Measurements from ENCODE around the gene RAB11FIP4.

GRCh38 chr17:31525801-31526549 lies 134.5 kb downstream of the RAB11FIP4 start:
- TF ChIP-seq, protein P1, sequence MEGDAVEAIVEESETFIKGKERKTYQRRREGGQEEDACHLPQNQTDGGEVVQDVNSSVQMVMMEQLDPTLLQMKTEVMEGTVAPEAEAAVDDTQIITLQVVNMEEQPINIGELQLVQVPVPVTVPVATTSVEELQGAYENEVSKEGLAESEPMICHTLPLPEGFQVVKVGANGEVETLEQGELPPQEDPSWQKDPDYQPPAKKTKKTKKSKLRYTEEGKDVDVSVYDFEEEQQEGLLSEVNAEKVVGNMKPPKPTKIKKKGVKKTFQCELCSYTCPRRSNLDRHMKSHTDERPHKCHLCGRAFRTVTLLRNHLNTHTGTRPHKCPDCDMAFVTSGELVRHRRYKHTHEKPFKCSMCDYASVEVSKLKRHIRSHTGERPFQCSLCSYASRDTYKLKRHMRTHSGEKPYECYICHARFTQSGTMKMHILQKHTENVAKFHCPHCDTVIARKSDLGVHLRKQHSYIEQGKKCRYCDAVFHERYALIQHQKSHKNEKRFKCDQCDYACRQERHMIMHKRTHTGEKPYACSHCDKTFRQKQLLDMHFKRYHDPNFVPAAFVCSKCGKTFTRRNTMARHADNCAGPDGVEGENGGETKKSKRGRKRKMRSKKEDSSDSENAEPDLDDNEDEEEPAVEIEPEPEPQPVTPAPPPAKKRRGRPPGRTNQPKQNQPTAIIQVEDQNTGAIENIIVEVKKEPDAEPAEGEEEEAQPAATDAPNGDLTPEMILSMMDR (IDR thresholded peaks at IDR 0.05) = no peak
- no peak for TF ChIP-seq POLR2A (IDR thresholded peaks at IDR 0.05)
